SH-SY5Y (cell line): ENCODE measurements around the gene CXCR6.

ENCODE experiments used
- GATA2 ChIP-seq: IDR thresholded peaks from 2 replicates; pipeline ENCODE4 v1.6.1; 2011; ENCODE audit warnings: mild to moderate bottlenecking, low read depth, low read length
- GATA3 ChIP-seq: IDR thresholded peaks from 2 replicates; pipeline ENCODE4 v1.6.1; 2011; ENCODE audit warnings: low read depth, mild to moderate bottlenecking, low read length, moderate library complexity

GRCh38 chr3:45955706-45956105, 12.4 kb downstream of the CXCR6 start:
- TF ChIP-seq GATA2 (no peak), GATA3 (no peak)
